ENCODE results near the gene SMCHD1. TPM values are rescaled to one million over a fixed set of nuclear protein-coding genes. Genes with fewer than 3 reads are reported as not detected.

SMCHD1 gene
- total RNA-seq: 253 TPM

GRCh38 chr18:2655178-2655953 lies at the start of gene SMCHD1:
Gene SMCHD1 (plus strand): TSS chr18:2655726. CDS start chr18:2656076, 350 bp downstream.

GRCh38 chr18:2846636-2847316 lies 191.2 kb downstream of the SMCHD1 start, which contains the start of gene EMILIN2:
Gene EMILIN2 (plus strand): TSS chr18:2847006. CDS start chr18:2847189, 183 bp downstream.

Small RNA genes within 50 kb of the gene (small RNA-seq; reads per million reads assigned to genes)
- gene RF00019 (ENCODE audit: low replicate concordance) (not detected), gene RNU6-340P (ENCODE audit: low replicate concordance) (not detected)

Other genes starting within 250 kb of the SMCHD1 start
- 25.4 TPM for gene METTL4, start 84.2 kb upstream of the SMCHD1 start, total RNA-seq
- gene NDC80, start 84.2 kb upstream of the SMCHD1 start, total RNA-seq: 8.8 TPM
- 0.94 TPM for gene EMILIN2, start 191.3 kb downstream of the SMCHD1 start, total RNA-seq

Data from parietal lobe (tissue), 2 donors.